Right hindlimb (tissue), 1 donor: ENCODE measurements around the gene ANKRD50.
A peak's percentile ranks its signal among the peaks of the same experiment; 100 is the strongest.

ENCODE experiments used
- DNase-seq: peaks from one replicate; pipeline ENCODE4 v3.0.0-alpha.2; 2018

ANKRD50 gene

GRCh38 chr4:124710015-124710741 lies 2.4 kb downstream of the ANKRD50 start:
- peak; percentile 20 for DNase-seq

GRCh38 chr4:124708517-124709300 lies 3.8 kb downstream of the ANKRD50 start:
- DNase-seq, result peak; percentile 25

GRCh38 chr4:124705393-124705792 lies 7.1 kb downstream of the ANKRD50 start:
- no peak for DNase-seq

- DNase-seq, result no peak
Measured at GRCh38 chr4:124703154-124703553, 9.4 kb downstream of the ANKRD50 start.

GRCh38 chr4:124697441-124697840 lies 15.1 kb downstream of the ANKRD50 start:
- no peak for DNase-seq

GRCh38 chr4:124696182-124696581 lies 16.4 kb downstream of the ANKRD50 start:
- no peak for DNase-seq

- DNase-seq, result no peak
Measured at GRCh38 chr4:124694946-124695598, 17.5 kb downstream of the ANKRD50 start.

GRCh38 chr4:124694306-124694705 lies 18.2 kb downstream of the ANKRD50 start:
- DNase-seq, result no peak

- no peak for DNase-seq
Measured at GRCh38 chr4:124691801-124692200, 20.7 kb downstream of the ANKRD50 start.

GRCh38 chr4:124686279-124686678 lies 26.3 kb downstream of the ANKRD50 start:
- no peak for DNase-seq

GRCh38 chr4:124685851-124686250 lies 26.7 kb downstream of the ANKRD50 start:
- no peak for DNase-seq

GRCh38 chr4:124684301-124684700 lies 28.2 kb downstream of the ANKRD50 start:
- DNase-seq, result no peak

- no peak for DNase-seq
Measured at GRCh38 chr4:124682384-124682783, 30.1 kb downstream of the ANKRD50 start.

- DNase-seq, result no peak
Measured at GRCh38 chr4:124666496-124666895, 46.0 kb downstream of the ANKRD50 start.

- DNase-seq, result no peak
Measured at GRCh38 chr4:124658795-124659194, 53.7 kb downstream of the ANKRD50 start.

GRCh38 chr4:124650614-124651013 lies 61.9 kb downstream of the ANKRD50 start:
- no peak for DNase-seq

- DNase-seq, result no peak
Measured at GRCh38 chr4:124647599-124647998, 64.9 kb downstream of the ANKRD50 start.

GRCh38 chr4:124644621-124645020 lies 67.9 kb downstream of the ANKRD50 start:
- DNase-seq, result no peak

- DNase-seq, result no peak
Measured at GRCh38 chr4:124642846-124643245, 69.7 kb downstream of the ANKRD50 start.

- DNase-seq, result peak; percentile 30
Measured at GRCh38 chr4:124641715-124642381, 70.7 kb downstream of the ANKRD50 start.

- DNase-seq, result no peak
Measured at GRCh38 chr4:124640022-124640730, 72.4 kb downstream of the ANKRD50 start.

- no peak for DNase-seq
Measured at GRCh38 chr4:124637321-124637720, 75.2 kb downstream of the ANKRD50 start.

GRCh38 chr4:124636788-124637187 lies 75.7 kb downstream of the ANKRD50 start:
- no peak for DNase-seq
